Renal cortical epithelial cell (primary cell): ENCODE data around the gene TP53. TPM values are rescaled to one million over a fixed set of nuclear protein-coding genes. Genes with fewer than 3 reads are reported as not detected.
"Not testable (repeated sequence)": the region's sequence is repeated elsewhere in the genome, so short reads cannot be mapped to it uniquely, and the experiment has no call there.

Source experiments
- DNase-seq: peaks from one replicate; pipeline ENCODE4 v3.0.0-alpha.2; 2011; ENCODE audit warnings: low read depth
- total RNA-seq: library from RNA; depleted of rRNA; stranded (reverse); fragments of >200 nt; gene quantifications from 2 replicates; pipeline ENCODE4 v1.2.3, GENCODE V29; 2014

The TP53 gene
- total RNA-seq, 1 donor from 2014 or later = 53.8 TPM

DNA sequence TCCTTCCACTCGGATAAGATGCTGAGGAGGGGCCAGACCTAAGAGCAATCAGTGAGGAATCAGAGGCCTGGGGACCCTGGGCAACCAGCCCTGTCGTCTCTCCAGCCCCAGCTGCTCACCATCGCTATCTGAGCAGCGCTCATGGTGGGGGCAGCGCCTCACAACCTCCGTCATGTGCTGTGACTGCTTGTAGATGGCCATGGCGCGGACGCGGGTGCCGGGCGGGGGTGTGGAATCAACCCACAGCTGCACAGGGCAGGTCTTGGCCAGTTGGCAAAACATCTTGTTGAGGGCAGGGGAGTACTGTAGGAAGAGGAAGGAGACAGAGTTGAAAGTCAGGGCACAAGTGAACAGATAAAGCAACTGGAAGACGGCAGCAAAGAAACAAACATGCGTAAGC, 12.4 kb downstream of the TP53 start:
- no peak for DNase-seq

DNA sequence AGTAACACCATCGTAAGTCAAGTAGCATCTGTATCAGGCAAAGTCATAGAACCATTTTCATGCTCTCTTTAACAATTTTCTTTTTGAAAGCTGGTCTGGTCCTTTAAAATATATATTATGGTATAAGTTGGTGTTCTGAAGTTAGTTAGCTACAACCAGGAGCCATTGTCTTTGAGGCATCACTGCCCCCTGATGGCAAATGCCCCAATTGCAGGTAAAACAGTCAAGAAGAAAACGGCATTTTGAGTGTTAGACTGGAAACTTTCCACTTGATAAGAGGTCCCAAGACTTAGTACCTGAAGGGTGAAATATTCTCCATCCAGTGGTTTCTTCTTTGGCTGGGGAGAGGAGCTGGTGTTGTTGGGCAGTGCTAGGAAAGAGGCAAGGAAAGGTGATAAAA, 14.1 kb downstream of the TP53 start:
- no peak for DNase-seq

DNA sequence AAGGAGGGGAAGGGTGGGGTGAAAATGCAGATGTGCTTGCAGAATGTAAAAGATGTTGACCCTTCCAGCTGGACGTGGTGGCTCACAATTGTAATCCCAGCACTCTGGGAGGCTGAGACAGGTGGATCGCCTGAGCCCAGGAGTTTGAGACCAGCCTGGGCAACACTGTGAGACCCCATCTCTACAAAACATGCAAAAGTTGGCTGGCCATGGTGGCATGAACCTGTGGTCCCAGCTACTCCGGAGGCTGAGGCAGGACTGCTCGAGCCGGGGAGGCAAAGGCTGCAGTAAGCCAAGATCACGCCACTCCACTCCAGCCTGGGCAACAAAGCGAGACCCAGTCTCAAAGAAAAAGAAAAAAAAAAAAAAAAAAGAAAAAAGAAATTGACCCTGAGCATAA, 18.8 kb downstream of the TP53 start:
- no peak for DNase-seq

DNA sequence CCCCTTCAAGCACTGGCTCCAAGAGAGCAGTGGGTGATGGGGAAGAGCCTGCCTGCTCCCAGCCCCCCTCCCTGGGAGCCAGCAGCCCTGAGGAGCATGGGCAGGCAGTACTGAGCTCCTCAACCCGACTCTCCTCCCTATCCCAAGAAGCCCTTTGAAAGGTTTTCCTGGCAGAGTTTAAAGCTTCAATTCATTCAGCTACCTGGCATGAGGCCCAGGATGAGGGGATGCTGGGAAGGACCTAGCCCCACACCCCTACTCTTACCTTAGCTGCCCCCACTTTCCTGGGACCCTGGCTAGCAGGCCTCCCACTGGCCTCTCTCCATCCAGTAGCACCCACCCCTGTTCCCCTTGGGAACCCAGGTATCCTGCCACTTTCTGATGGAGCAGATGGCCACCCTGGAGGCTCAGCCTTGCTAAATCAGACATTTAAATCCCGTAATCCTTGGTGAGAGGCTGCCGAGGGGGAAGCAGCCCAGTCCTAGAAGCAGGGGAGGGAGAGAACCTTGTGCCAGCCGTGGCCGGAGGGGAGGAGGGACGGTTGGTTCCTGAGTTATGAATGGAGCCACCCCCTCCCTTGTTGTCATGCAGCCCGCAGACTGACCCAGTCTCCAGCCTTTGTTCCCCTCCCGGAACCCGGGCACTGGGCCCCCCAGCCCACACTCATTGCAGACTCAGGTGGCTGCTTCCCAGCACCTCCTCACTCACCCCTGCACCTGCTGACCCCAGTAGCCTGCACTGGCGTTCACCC, 19.5 kb downstream of the TP53 start:
- no peak for DNase-seq

DNA sequence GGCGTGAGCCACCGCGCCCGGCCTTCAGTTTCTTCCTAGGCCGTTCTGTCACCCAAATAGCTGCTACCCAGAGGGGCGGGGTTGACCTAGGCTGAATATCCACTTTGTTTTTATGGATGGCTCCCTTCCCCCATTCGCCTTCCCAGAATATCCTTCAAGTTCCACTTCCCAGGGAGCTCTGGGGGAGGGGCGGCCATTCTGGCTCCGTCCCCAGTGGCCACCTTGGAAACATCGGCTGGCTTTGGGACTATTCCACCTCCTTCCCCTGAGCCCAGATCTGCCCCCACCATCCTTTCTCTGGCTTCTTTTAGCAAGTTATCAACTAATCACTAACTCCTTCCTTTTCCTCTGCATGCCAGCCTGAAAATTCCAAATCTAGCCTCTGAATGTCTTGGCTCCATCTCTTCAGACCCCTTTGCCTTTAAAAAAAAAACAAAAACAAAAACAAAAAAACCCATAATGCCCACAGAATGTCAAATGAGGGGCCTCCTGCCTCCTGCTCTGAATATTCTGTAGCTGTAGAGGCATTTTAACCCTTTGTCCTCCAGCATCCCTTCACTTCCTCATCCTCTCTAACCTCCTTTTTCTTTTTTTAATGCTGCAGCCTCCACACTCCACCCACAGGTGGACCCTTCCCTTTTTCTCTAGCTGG, 30.2 kb downstream of the TP53 start:
- peak; percentile 19 for DNase-seq

DNA sequence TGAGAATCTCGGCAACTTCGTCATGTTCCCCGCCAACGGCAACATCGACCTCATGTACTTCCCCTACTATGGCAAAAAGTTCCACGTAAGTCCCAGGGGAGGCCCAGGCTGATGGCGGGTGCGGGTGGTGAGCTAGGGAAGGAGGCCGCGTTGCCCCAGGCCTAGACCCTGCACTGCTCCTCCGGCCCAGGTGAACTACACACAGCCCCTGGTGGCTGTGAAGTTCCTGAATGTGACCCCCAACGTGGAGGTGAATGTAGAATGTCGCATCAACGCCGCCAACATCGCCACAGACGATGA, 31.8 kb downstream of the TP53 start:
- no peak for DNase-seq

DNA sequence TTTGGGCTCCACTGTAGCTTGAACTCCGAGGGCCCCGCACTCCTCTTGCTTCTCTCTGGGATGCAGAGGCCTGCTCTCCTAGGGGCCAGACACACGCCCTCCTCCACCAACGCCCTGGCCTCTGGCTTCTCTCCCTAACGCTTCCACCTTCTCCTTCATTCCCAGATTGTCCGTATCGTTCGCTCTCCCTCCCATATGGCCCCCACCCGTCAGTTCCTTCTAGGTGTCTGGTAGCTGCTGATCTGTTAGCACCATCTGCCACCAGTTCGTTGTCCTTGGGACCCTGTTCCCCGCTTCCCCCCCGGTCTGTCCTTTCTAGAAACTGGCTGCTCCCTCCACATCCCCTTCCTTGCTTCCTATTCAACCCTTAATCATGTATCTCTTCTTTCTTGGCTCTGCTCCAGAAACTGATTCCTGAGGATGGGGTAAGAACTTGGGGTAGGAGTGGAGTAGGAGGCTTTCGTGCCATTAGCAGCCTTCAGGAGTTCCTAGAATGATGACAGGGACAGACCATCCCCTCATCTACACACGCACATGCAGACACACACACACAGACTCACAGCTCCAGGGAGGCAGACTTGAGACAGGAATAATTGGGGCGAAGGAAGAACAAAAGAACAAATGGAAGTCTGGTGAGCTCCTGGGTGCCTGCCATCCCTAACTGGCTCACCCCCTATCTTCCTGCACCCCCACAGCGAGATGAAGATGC, 32.3 kb downstream of the TP53 start:
- DNase-seq = no peak

DNA sequence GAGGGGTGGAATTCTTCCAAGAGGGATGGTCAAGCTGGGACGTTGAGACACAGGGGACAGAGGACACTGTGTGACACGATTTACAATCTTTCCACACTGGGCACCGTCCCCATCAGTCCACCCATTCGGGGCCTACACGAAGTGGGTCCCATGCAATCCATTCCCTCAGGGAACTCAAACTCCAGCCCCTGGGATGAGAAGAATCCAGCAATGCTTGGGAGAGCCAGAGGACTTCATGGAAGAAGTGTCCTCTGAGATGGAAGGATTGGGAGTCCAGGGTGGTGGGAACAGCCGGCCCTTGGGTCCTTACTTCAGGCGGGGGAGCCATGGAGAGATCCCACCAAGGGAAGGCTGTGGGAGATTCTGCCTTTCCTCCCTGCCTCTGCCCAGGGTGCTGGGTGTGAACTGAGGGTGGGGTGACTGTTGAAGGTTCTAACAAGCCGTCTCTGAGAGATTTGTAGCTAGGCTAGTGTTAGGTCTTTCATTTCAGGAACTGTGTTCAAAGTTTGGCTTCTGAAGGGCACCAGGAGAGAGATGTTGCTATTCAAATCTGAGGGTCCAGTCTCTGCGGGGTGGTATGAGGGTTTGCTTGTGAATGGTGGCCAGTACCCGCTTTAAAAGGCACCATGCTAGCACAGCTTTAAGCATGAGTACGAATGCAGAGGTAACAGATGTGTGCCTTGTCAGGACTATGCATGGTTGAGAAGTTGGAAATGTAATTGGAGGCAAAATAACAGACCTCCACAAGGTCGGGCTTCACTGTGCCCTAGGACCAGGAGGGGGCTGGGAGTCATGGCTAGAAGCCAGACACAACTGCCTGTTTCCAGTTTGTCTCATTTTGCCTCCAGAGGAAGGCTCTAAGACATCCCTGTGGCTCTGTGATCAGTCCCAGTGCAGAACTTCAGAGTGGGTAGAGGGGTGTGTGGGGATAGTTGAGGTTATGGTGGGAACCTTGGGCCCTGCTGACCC, 34.6 kb downstream of the TP53 start:
- no peak for DNase-seq

DNA sequence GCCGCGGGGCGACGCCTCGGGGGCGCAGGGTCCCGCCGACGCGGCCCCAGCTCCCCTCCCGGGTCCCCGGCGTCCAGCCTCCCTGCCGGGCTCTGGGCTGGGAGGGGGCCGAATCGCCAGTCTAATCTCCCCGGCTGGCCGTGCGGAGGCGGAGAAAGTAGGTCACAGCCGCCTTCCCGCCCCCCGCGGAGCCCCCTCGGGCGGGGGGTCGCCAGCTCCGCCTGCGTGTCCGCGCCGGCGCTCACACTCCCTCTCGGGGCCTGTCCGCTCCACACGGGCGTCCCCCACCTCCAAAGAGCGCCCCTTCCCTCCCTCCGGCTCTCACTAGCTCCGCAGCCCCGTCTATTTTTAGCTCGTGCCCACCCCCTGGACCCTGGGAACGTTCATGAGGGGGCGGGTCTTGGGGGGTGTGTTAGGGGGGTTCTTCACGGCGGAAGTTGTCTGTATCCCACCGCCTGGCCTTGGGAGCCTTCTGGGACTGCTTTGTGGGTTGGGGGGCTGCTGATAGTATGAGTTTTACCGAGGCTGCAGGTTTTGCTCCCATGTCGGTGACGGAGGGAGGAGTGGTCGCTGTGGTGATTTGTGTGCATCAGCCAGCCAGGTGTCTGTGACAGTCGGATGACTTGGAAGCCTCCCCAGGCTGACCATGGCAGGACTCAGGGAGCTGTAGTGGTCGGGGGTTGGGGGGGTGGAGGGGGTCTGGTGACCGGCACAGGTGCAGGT, 35.5 kb downstream of the TP53 start:
- no peak for DNase-seq

DNA sequence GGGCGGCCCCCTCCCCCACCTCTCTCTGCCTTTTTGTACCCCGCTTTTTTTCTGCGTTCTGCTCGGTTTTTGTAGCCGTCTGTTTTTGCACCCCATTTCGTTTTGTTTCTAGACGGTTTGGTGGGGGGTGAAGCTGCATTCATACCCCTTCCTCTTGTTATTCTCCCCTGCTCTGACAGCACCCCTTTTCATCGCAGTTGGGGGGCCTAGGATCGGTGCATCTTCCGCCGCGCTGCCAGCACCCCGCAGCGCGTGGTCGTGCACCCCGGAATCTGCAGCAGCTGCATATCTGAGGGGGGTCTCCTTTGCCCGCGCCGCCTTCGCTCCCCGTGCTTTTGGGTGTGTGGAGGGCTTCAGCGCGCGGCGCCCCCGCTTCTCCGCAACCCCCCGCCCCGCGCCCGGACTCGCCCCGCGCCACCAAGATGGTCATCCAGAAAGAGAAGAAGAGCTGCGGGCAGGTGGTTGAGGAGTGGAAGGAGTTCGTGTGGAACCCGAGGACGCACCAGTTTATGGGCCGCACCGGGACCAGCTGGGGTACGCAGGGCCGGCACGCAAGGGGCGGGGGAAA, 36.1 kb downstream of the TP53 start:
- no peak for DNase-seq

DNA sequence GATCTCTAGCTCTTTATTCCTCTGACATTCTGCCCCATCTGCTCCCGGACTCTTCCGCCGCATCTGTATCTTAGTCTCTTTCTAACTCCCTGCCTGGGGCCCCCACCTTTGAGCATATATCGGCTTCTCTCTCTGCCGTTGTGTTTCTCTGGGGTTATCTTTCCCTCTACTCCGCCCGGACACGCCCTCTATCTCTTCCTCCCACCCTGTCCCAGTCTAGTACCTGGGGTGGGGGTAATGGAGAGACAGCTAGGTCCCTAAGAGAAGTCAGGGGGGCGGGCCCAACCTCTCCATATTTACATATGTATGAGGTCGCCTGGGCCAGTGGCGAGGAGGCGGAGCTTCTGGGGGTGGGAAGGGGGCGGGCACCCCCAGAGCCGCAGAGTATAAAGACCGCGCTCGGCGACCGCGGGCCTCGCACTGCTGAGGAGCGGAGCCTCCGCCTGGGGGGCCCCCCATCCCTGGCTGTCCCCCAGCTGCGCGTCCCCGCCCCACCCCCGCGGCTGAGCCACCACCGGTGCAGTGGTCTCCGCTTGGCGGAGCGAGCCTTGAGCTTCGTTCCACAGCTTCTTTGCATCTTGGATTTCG, 36.7 kb downstream of the TP53 start, which contains the start of gene ATP1B2:
TSS of gene ATP1B2 (plus strand) at position 418 of the 588 bp plus-strand sequence. CDS start 593 bp downstream, outside the sequence.
- DNase-seq = no peak

DNA sequence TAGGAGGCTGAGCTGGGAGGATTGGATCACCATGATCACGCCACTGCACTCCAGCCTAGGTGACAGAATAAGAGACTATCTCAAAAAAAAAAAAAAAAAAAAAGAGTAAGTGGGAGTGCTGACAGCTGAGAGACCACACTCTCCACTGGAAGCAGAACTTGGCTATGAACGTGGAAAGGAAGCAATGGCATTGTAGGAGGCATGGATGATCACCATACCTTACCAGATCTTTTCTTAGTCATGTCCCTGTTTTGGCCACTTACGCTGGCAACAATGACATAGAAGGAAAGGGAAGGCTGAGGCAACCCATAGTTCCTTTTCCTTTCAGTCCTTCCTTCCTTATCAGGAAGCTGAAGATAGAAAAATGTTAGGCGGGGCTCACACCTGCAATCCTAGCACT, 40.3 kb downstream of the TP53 start:
- DNase-seq = no peak

DNA sequence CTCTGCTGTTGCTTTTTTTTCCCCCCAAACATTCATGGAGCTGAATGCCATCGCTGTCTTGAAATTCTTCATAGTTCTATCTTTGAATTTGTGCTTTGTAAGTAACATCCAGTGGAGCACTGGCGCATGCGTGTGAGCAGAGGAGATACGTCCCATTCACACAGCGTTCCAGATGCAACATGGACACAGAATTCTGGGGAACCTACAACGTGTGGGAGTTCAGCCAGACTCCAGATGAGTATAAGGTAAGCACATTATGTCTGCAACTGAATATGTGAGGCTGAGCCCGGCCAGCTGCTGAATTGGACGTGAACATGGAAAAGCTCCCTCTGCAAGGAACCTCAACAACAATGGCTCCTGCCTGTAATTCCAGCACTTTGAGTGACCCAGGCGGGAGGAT, 40.8 kb downstream of the TP53 start:
- DNase-seq = no peak

DNA sequence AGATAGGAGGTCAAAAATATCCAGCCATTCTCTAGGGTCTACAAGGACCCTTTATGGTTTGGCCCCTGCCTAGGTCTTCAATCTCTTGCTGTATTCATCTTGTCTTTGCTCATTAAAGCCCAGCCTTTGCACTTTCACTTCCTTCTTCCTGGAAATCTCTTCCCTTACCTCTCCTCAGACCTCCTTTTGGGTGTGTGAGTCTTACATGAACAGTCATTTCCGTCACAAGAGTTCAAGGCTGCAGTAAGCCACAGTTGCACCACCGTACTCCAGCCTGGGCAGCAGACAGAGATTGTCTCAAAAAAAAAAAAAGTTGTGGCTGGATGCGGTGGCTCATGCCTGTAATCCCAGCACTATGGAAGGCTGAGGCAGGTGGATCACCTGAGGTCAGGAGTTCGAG, 42.5 kb downstream of the TP53 start:
- DNase-seq = no peak

DNA sequence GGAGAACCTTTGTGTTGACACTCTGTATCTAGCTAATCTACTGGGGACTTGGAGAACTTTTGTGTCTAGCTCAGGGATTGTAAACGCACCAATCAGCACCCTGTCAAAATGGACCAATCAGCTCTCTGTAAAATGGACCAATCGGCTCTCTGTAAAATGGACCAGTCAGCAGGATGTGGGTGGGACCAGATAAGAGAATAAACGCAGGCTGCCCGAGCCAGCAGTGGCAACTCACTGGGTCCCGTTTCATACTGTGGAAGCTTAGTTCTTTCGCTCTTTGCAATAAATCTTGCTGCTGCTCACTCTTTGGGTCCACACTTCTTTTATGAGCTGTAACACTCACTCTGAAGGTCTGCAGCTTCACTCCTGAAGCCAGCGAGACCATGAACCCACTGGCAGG, 45.7 kb downstream of the TP53 start:
- DNase-seq = not testable (repeated sequence)

DNA sequence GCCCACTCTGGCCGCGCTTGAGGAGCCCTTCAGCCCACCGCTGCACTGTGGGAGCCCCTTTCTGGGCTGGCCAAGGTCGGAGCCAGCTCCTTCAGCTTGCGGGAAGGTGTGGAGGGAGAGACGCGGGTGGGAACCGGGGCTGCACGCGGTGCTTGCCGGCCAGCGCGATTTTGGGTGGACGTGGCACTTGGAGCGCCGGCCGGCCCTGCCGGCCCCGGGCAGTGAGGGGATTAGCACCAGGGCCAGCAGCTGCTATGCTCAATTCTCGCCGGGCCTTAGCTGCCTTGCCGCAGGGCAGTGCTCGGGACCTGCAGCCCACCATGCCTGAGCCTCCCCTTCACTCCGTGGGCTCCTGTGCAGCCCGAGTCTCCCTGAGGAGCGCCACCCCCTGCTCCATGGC, 46.5 kb downstream of the TP53 start:
- DNase-seq = no peak

DNA sequence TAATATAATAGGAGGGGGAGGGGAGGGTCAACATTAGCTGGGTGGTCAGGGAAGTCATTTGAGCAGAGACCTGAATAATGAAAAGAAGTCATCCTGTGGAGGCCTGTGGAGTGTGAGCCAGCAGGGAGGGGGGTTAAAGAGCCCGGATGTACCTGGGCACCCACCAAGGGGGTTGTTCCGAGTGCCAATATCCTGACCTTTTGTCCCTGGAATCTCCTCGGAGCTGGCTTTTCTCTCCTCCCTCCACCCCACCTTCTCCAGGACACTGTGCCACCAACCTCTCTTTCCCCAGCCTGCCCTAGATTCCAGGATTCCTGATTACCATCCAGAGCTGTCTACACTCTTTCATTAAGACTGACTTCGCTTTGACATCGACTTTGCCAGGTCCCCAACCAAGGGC, 51.1 kb downstream of the TP53 start:
- no peak for DNase-seq

DNA sequence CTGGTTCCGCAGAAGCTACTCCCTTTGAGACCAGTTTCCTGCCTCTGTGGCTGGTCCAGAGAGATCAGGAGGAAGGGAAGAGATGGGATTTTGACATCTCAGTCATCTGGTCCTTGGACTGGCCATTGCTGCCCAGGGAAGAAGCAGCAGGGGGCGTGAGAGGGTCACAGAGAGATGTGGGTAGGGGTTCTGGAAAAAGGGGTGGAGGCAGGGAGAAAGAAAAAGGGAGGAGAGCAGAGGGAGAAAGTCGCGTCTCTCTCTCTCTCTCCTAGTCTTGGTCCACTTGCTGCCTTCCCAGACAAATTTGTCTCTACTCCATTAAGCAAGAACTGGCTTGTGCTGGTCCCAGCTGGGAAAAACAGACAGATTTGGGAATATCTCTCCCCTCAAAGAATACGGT, 52.9 kb downstream of the TP53 start:
- peak; percentile 26 for DNase-seq

DNA sequence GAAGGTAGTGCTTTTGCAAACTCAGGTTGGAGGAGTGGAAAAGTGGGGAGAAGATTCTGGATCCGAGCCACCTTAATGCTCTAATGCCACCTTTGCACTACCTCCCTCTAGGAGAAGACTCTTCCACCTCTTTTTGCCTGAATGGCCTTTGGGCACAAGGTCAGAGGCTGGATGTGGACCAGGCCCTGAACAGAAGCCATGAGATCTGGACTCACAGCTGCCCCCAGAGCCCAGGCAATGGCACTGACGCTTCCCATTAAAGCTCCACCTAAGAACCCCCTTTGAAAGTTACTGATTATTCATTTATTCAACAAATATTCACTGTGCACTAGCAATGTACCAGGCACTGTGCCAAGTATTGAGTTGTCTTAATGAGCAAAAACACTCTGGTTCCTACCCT, 54.2 kb downstream of the TP53 start:
- no peak for DNase-seq

DNA sequence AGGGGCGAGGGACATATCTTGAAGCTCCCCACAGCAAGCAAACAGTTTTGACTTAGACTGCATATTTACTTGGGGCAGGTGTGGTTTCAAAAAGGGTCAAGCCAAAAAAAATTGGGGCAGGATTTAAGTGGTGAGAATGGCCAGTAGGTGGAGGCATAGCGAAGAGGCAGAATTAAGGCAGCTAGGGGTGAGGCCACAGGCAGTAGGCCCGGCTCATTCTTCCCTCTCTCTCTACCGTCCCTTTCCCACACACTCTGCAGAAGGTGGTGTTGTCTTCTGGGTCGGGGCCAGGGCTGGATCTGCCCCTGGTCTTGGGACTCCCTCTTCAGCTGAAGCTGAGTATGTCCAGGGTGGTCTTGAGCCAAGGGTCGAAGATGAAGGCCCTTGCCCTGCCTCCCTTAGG, 54.8 kb downstream of the TP53 start:
- DNase-seq = peak; percentile 47
